Measurements from ENCODE around the gene C9.

- TF ChIP-seq, protein P1, sequence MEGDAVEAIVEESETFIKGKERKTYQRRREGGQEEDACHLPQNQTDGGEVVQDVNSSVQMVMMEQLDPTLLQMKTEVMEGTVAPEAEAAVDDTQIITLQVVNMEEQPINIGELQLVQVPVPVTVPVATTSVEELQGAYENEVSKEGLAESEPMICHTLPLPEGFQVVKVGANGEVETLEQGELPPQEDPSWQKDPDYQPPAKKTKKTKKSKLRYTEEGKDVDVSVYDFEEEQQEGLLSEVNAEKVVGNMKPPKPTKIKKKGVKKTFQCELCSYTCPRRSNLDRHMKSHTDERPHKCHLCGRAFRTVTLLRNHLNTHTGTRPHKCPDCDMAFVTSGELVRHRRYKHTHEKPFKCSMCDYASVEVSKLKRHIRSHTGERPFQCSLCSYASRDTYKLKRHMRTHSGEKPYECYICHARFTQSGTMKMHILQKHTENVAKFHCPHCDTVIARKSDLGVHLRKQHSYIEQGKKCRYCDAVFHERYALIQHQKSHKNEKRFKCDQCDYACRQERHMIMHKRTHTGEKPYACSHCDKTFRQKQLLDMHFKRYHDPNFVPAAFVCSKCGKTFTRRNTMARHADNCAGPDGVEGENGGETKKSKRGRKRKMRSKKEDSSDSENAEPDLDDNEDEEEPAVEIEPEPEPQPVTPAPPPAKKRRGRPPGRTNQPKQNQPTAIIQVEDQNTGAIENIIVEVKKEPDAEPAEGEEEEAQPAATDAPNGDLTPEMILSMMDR (IDR thresholded peaks at IDR 0.05), result no peak
- TF ChIP-seq POLR2A (IDR thresholded peaks at IDR 0.05), result no peak
Measured at GRCh38 chr5:39302472-39302871, 61.8 kb downstream of the C9 start.
